Uterus (tissue), 2 donors: ENCODE data around the gene PTPN1.

Source experiments
- CTCF ChIP-seq, 4 experiments: fragments of 200-600 bp in 2 of 4; fragments of 450-650 bp in 2 of 4; sonication (generic) in 2 of 4; IDR thresholded peaks; one replicate each; pipeline ENCODE4 v1.5.1; 2016 to 2019; ENCODE audit warnings: antibody characterized with exemption in 4 of 4, mild to moderate bottlenecking in 2 of 4, moderate library complexity in 1 of 4
- POLR2A ChIP-seq, 2 donors: fragments of 450-650 bp; IDR thresholded peaks; one replicate each; pipeline ENCODE4 v1.6.1; 2016; ENCODE audit warnings: antibody characterized with exemption in 2 of 2, mild to moderate bottlenecking in 1 of 2, moderate library complexity in 1 of 2

- TF ChIP-seq CTCF (IDR thresholded peaks at IDR 0.05), result no peak
- TF ChIP-seq POLR2A (IDR thresholded peaks at IDR 0.05), result no peak
Observed at GRCh38 chr20:50517817-50518154, 7.6 kb downstream of the PTPN1 start.
